Activated CD4-positive, alpha-beta T cell treated with anti-CD3 and anti-CD28 coated beads, Interleukin-10, Interleukin-2, amounts not matched to agents 100 ng/mL and 50 ng/mL, durations not matched to agents 16 hours and 8 hours (primary cell): ENCODE data around the gene CPHXL.
A peak's percentile ranks its signal among the peaks of the same experiment; 100 is the strongest.

Experiments used
- DNase-seq: peaks from one replicate; pipeline ENCODE4 v3.0.0-alpha.2; 2020

CPHXL gene

DNA sequence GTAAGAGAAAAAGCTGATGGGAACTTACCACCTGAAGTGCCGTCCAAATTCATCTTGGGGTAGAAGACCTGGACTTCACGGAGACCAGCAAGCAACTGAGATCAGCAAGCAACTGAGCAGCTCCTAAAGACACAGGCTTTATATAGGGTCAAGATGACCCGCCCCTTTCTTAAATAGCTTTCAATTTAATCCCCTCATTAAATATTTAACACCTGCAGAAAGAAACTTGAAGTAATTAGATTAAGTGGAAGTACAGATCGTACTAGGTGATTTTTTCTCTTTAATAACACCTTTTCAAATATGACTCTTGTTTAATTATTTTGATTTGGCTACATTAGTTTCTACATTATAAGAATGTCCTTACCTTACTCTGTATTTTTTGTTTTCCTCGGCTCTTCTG is at the start of gene CPHXL:
TSS of gene CPHXL (minus strand) at position 101 of the 400 bp plus-strand sequence. CDS start at position 53, 48 bp downstream.
- no peak for DNase-seq

GRCh38 chr16:75774197-75774596 is 47.9 kb upstream of the CPHXL start:
- DNase-seq: no peak

GRCh38 chr16:75770051-75770450 is 43.8 kb upstream of the CPHXL start:
- DNase-seq: no peak

- peak; percentile 71 for DNase-seq
Observed at GRCh38 chr16:75764154-75764768, 38.0 kb upstream of the CPHXL start.

DNA sequence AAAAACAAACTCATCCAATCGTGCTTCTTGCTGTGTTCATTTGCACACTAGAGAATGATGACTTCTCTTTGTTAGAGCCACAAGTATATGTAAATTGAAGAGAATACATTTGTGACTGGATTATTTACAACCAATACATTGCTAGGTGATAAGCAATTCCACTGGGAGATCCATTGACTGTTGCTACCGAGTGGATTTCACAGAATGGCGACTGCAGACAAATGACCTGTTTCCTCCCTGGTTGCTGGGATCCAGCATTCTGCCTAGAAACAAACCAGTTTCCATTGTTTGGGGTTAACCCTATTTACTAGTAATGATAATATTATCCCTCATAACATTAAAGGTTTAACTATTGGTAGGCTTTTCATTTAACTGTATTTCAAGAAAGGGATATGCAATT is 36.9 kb upstream of the CPHXL start:
- no peak for DNase-seq

- DNase-seq: no peak
Observed at GRCh38 chr16:75762746-75763145, 36.5 kb upstream of the CPHXL start.

- DNase-seq: no peak
Observed at GRCh38 chr16:75761108-75761507, 34.8 kb upstream of the CPHXL start.

- DNase-seq: no peak
Observed at GRCh38 chr16:75760018-75760519, 33.8 kb upstream of the CPHXL start.

DNA sequence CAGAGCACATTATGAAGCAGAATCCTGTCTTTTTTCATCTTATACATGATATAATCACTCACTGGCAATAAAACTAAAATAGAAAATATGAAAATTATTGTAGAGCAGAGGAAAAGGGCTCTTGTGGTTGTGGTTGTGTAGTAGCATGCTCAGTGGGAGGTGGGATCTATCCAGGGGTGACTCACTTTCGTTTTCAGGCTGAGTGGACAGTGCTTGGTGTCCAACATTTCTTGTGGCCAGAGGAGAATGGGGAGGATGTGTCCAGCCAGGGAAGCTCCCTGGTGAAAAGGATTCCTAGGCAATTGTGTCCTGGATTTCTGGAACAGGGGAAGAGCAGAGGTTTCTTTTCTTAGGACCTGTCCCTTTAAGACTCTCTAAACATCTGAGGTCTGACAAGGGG is 31.9 kb upstream of the CPHXL start:
- DNase-seq: no peak

GRCh38 chr16:75754141-75754540 is 27.9 kb upstream of the CPHXL start:
- DNase-seq: no peak

GRCh38 chr16:75750528-75750927 is 24.2 kb upstream of the CPHXL start:
- DNase-seq: no peak

DNA sequence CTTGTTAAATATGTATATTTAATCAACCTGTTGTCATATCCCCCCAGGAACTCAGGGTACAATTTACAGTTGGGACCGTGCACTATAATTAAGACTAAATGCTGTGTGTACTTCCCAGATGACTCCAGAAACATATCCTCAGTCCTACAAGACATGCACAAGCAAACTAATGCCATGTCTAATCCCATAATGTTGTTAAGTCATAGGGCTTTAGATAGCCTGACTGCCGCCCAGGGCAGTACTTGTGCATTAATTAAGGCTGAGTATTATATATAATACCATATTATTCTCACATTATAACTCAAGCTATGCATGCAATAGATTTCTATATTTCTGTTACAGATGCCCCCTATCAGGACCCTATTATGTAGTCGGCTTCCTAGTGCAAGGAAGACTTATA is 20.1 kb upstream of the CPHXL start:
- no peak for DNase-seq

- no peak for DNase-seq
Observed at GRCh38 chr16:75745823-75746222, 19.5 kb upstream of the CPHXL start.

GRCh38 chr16:75745242-75745641 is 19.0 kb upstream of the CPHXL start:
- no peak for DNase-seq

GRCh38 chr16:75742424-75743047 is 16.2 kb upstream of the CPHXL start:
- no peak for DNase-seq

GRCh38 chr16:75733305-75734211 is 7.3 kb upstream of the CPHXL start:
- no peak for DNase-seq

- DNase-seq: no peak
Observed at GRCh38 chr16:75732871-75733270, 6.6 kb upstream of the CPHXL start.

- no peak for DNase-seq
Observed at GRCh38 chr16:75727221-75727620, 931 bp upstream of the CPHXL start.

DNA sequence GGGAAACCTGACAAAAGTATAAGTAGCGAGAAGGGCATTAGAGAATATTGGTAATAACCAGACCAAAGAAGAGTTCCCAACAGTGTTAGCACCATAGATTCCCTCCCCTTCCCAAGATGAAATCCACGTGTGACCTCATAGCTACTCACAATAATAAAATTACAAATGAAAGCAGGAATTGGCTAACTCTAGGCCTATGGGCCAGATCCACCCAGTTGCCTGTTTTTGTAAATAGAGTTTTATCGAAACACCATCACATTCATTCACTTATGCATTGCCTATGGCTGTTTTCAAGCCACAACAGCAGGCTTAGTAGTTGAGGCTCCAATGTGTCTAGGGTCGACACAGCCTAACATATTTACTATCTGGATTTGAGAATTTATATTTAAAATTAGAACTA is 7.8 kb downstream of the CPHXL start:
- no peak for DNase-seq

- no peak for DNase-seq
Observed at GRCh38 chr16:75714661-75715060, 11.6 kb downstream of the CPHXL start.

DNA sequence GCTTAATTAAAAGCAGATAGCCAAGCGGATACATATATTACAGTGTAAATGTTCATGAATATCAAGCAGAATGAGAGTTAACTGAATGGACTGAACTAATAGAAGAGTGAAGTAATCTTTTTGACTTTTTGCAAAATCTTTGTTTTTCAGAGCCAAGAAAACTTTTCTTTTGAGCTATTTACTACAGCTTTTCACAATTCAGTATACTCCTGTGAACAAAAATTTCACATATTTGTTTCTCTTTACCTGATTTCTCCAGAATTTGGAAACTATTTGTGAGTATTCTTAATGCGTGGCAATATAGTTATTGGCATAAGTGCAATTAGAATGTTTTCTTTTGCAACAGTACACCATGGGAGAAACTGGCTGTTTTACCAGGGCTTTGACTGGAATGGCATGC is 15.9 kb downstream of the CPHXL start:
- DNase-seq: no peak

- DNase-seq: no peak
Observed at GRCh38 chr16:75703306-75703705, 23.0 kb downstream of the CPHXL start.

DNA sequence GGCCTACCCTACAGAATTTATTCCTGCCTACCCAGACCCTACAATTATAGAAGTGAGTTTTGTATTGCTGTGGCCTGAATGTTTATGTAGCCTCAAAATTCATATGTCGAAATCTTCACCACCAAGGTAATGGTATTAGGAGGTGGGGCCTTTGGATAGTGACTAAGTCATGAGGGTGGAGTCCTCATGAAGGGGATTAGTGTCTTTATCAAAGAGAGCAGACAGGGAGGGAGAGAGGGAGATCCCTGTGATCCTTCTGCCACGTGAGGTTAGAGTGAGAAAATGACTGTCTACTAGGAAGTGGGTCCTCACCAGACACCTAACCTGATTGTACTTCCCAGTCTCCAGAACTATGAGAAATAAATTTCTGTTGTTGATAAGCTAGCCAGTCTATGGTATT is 24.0 kb downstream of the CPHXL start:
- DNase-seq: no peak

DNA sequence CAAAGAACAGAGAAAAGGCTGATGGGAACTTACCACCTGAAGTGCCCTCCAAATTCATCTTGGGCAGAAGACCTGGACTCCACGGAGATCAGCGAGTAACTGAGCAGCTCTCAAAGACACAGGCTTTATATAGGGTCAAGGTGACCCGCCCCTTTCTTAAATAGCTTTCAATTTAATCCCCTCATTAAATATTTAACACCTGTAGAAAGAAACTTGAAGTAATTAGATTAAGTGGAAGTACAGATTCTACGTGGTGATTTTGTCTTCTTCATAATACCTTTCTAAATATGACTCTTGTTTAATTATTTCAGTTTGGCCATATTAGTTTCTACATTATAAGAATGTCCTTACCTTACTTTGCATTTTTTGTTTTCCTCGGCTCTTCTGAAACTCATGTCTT is 24.9 kb downstream of the CPHXL start, which contains the start of gene DUXB:
TSS of gene DUXB (minus strand) at position 101 of the 400 bp plus-strand sequence. CDS start at position 58, 43 bp downstream.
- no peak for DNase-seq
